GM10248 (cell line): Measurements from ENCODE around the gene SMYD3.

Experiments used
- CTCF ChIA-PET: fragments of 300-600 bp; sonication (Branson Sonifier 250); formaldehyde crosslinking; extraction: SDS; loops from one replicate; lab custom pipeline; 2021; ENCODE audit warnings: antibody characterized with exemption; lab: Yijun Ruan, JAX
- POLR2A ChIA-PET: fragments of 350-650 bp; sonication (Branson Sonifier 250); formaldehyde crosslinking; extraction: SDS; loops from one replicate; lab custom pipeline; 2020; ENCODE audit warnings: antibody characterized with exemption; lab: Yijun Ruan, JAX
- DNase-seq: peaks from one replicate; pipeline ENCODE4 v3.0.0; 2012; ENCODE audit errors: extremely low spot score
- CTCF ChIP-seq: IDR thresholded peaks from 2 replicates; pipeline ENCODE4 v1.5.1; 2012; ENCODE audit warnings: mild to moderate bottlenecking, low read depth; ENCODE audit errors: extremely low read depth, missing control alignments, control extremely low read depth

The SMYD3 gene

DNA sequence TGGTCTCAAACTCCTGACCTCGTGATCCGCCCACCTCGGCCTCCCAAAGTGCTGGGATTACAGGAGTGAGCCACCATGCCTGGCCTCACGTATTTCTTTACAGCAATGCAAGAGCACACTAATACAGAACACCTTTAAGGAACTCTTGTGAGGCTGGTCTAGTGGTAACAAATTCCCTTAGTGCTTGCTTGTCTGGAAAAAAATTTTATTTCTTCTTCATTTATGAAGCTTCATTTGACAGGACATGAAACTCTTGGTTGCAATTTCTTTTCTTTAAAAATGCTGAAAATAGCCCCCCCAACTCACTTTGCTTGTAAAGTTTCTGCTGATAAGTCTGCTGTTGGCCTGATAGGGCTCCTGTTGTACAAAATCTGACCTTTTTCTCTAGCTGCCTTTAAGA lies 248.8 kb downstream of the SMYD3 start:
- ChIA-PET POLR2A (no interaction called here), CTCF (interaction anchor here (0.9 to 1.3 kb wide), 2 partner anchors 11 to 22 kb away, joined by 3 read pairs; no protein-coding TSS in a partner anchor)
- no peak for TF ChIP-seq CTCF
- DNase-seq, result no peak

GRCh38 chr1:246255773-246256172 lies 251.3 kb downstream of the SMYD3 start:
- POLR2A ChIA-PET, result no interaction called here
- no peak for DNase-seq
- CTCF ChIA-PET, result no interaction called here
- TF ChIP-seq CTCF, result no peak

- DNase-seq, result no peak
- ChIA-PET POLR2A (no interaction called here), CTCF (no interaction called here)
- no peak for TF ChIP-seq CTCF
Measured at GRCh38 chr1:246254854-246255253, 252.2 kb downstream of the SMYD3 start.

DNA sequence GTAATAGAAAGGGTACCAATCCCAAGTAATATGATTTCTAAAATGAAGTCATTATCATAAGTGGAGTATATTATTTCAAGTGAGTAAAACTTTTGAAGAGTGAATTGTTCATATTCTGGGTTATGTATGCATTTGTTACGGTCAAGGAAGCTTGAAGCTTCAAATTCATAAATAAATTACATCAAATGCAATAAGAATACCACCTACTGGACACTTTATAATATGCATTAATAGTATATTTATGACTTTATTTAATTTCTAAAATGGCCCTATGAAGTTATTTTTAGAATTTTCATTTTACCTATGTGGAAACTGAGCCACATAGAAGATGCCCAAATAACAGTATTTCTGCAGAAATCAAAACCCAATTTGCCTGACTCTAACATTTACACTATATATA lies 260.6 kb downstream of the SMYD3 start:
- POLR2A ChIA-PET, result no interaction called here
- no peak for DNase-seq
- TF ChIP-seq CTCF, result no peak
- CTCF ChIA-PET, result no interaction called here

DNA sequence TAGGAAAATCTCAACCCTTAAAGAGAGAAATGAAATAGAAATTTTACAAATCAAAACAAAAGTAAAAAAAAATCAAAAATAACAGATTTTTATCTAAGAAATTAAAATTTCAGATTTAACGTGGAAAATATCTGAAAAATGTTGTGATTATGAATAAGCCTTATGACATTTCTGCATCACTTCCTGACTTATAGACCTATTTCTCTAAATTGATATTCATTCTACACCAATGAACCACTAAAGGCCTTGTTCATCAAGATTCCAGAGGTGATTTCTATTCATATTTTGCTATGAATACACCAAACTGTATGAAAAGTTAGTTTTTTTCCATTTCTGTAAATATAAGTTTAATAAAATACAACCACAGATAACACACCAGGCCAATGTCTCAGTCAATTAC lies 261.5 kb downstream of the SMYD3 start:
- ChIA-PET POLR2A (no interaction called here), CTCF (no interaction called here)
- TF ChIP-seq CTCF, result no peak
- DNase-seq, result no peak

DNA sequence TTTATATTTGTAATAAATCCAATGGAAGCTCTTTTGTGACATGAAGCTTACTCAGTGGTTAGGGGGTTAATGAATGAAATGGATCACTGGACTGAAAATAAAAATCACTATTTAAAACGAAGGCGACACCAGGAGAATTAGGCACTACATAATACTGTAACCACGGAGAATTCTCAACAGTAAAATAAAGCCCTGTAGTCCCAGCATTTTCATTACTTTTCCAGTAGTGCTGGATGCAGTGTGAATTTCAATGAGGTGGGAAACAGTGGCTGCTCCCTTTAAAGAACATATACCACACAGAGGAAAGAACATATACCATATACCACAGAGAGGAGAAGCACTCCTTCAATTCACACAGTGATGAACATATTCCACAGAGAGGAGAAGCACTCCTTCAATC lies 275.0 kb downstream of the SMYD3 start:
- CTCF ChIA-PET, result no interaction called here
- no peak for DNase-seq
- TF ChIP-seq CTCF, result no peak
- POLR2A ChIA-PET, result no interaction called here

DNA sequence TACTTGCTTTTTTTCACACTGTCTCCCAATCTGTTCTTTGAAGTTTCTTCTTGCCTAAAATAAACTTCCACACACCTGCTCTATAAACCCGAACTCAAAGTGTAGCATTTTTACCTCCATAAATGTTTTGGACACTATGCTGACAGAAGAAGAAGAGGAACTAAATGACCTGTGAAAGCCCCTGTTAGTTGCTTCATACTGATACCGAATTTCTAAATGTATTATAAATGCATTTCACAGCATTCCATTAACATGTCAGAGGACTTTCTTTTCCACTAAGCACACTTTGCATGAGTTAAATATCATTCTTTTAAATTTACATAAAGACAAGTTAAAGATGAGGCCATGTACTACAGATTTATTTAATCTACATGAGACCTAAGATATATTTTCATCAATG lies 281.0 kb downstream of the SMYD3 start:
- TF ChIP-seq CTCF, result no peak
- CTCF ChIA-PET, result no interaction called here
- POLR2A ChIA-PET, result no interaction called here
- DNase-seq, result no peak
